ENCODE data around the gene POTEH. TPM values are rescaled to one million over a fixed set of nuclear protein-coding genes. Genes with fewer than 3 reads are reported as not detected.
"Not testable (repeated sequence)": the region's sequence is repeated elsewhere in the genome, so short reads cannot be mapped to it uniquely, and the experiment has no call there.

Gene POTEH
- not detected in 2 replicates for total RNA-seq (2014; rRNA removed; shearing (Covaris generic))

- not testable (repeated sequence) for H3K36me3 ChIP-seq (replicated peaks; ENCODE audit: control insufficient read depth, insufficient read depth, low read length); DNase-seq; H3K4me3 ChIP-seq (ENCODE audit: insufficient read depth, low read depth, low read length); H3K27me3 ChIP-seq (ENCODE audit: control insufficient read depth, insufficient read depth, low read length)
These were observed at the start of gene POTEH for GRCh38 chr22:15689749-15690125. Gene POTEH, plus strand, starts transcription at chr22:15690026. Its CDS starts 52 bp downstream, at chr22:15690078.

- H3K36me3 ChIP-seq (replicated peaks; ENCODE audit: control insufficient read depth, insufficient read depth, low read length); DNase-seq; H3K27me3 ChIP-seq (ENCODE audit: control insufficient read depth, insufficient read depth, low read length); H3K4me3 ChIP-seq (ENCODE audit: insufficient read depth, low read depth, low read length): not testable (repeated sequence)
These were observed 47.5 kb upstream of the POTEH start for GRCh38 chr22:15642288-15642861.

- H3K36me3 ChIP-seq (replicated peaks; ENCODE audit: control insufficient read depth, insufficient read depth, low read length); H3K27me3 ChIP-seq (ENCODE audit: control insufficient read depth, insufficient read depth, low read length); DNase-seq; H3K4me3 ChIP-seq (ENCODE audit: insufficient read depth, low read depth, low read length): not testable (repeated sequence)
These were observed 37.9 kb upstream of the POTEH start for GRCh38 chr22:15651954-15652353.

- H3K4me3 ChIP-seq (ENCODE audit: insufficient read depth, low read depth, low read length); H3K36me3 ChIP-seq (replicated peaks; ENCODE audit: control insufficient read depth, insufficient read depth, low read length); DNase-seq; H3K27me3 ChIP-seq (ENCODE audit: control insufficient read depth, insufficient read depth, low read length): not testable (repeated sequence)
These were observed 37.1 kb upstream of the POTEH start for GRCh38 chr22:15652738-15653137.

DNA sequence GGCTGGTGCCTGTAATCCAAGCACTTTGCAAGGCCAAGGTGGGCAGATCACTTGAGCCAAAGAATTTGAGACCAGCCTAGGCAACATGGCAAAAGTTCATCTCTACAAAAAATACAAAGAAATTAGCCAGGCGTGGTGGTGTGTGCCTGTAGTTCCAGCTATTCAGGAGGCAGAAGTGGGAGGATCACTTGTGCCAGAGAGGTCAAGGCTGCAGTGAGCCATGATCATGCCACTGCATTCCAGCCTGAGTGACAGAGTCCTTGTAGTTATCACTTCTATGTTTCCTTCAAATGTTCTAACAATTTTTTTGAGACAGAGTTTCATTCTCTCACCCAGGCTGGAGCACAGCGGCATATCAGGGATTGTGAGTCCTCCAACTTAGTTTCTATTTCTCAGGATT lies 36.6 kb upstream of the POTEH start:
- not testable (repeated sequence) for H3K36me3 ChIP-seq (replicated peaks; ENCODE audit: control insufficient read depth, insufficient read depth, low read length); H3K27me3 ChIP-seq (ENCODE audit: control insufficient read depth, insufficient read depth, low read length); H3K4me3 ChIP-seq (ENCODE audit: insufficient read depth, low read depth, low read length); DNase-seq

GRCh38 chr22:15661102-15661501 lies 28.7 kb upstream of the POTEH start:
- not testable (repeated sequence) for DNase-seq; H3K36me3 ChIP-seq (replicated peaks; ENCODE audit: control insufficient read depth, insufficient read depth, low read length); H3K27me3 ChIP-seq (ENCODE audit: control insufficient read depth, insufficient read depth, low read length); H3K4me3 ChIP-seq (ENCODE audit: insufficient read depth, low read depth, low read length)

- H3K4me3 ChIP-seq (ENCODE audit: insufficient read depth, low read depth, low read length); H3K27me3 ChIP-seq (ENCODE audit: control insufficient read depth, insufficient read depth, low read length); DNase-seq; H3K36me3 ChIP-seq (replicated peaks; ENCODE audit: control insufficient read depth, insufficient read depth, low read length): not testable (repeated sequence)
These were observed 25.1 kb upstream of the POTEH start for GRCh38 chr22:15664682-15665081.

GRCh38 chr22:15665478-15665877 lies 24.3 kb upstream of the POTEH start:
- H3K36me3 ChIP-seq (replicated peaks; ENCODE audit: control insufficient read depth, insufficient read depth, low read length); H3K4me3 ChIP-seq (ENCODE audit: insufficient read depth, low read depth, low read length); DNase-seq; H3K27me3 ChIP-seq (ENCODE audit: control insufficient read depth, insufficient read depth, low read length): not testable (repeated sequence)

DNA sequence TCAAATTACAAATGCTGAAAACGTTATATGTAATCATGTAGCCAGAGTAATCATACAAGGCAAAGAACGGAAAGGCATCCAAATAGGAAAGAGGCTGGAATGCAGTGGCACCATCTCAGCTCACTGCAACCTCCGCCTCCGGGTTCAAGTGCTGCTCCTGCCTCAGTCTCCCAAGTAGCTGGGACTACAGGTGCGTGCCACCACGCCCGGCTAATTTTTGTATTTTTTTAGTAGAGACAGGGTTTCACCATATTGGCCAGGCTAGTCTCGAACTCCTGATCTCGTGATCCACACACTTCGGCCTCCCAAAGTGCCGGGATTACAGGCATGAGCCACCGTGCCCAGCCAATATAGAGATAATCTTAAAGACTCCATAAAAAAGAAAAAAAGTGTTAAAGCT lies 20.4 kb upstream of the POTEH start:
- H3K27me3 ChIP-seq (ENCODE audit: control insufficient read depth, insufficient read depth, low read length); H3K4me3 ChIP-seq (ENCODE audit: insufficient read depth, low read depth, low read length); DNase-seq; H3K36me3 ChIP-seq (replicated peaks; ENCODE audit: control insufficient read depth, insufficient read depth, low read length): not testable (repeated sequence)

GRCh38 chr22:15679702-15680101 lies 10.1 kb upstream of the POTEH start:
- DNase-seq; H3K27me3 ChIP-seq (ENCODE audit: control insufficient read depth, insufficient read depth, low read length); H3K36me3 ChIP-seq (replicated peaks; ENCODE audit: control insufficient read depth, insufficient read depth, low read length); H3K4me3 ChIP-seq (ENCODE audit: insufficient read depth, low read depth, low read length): not testable (repeated sequence)

DNA sequence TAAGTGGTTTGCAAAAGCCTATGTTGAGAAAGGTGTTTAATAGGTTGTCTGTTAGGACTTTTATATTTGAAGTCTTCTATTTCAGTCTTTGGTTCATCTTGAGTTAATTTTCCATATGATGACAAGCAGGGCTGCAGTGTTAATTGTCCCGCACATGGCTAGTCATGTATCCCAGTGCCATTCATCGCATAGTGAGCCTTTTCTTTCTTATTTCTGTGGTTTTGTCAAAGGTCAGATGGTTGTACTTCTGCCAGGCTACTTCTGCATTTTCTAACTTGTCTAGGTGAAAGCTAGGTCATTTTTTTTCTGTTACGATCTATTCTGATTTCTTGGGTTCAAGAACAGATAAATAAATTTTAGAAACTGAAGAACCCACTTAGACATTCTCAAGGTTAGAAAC lies 5.7 kb upstream of the POTEH start:
- DNase-seq; H3K4me3 ChIP-seq (ENCODE audit: insufficient read depth, low read depth, low read length): not testable (repeated sequence)

DNA sequence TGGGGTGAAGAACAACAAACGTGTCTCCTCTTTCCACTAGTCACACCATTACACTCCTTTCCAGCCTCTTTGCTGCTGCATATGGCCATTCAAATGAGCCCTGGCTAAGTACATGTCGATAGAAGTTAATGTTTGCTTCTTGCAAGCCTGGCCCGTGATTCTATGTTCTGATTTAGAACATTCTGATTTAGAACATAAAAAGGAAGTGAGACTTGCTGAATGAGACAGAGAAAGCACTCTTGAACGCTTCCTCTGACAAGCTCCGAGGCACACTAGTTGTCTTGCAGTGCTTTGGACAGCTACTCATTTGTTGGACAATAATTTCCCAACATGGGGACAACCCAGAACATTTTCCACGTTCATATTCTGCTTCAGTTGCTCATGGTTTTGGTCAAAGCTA lies 5.1 kb upstream of the POTEH start:
- H3K36me3 ChIP-seq (replicated peaks; ENCODE audit: control insufficient read depth, insufficient read depth, low read length); H3K4me3 ChIP-seq (ENCODE audit: insufficient read depth, low read depth, low read length); DNase-seq; H3K27me3 ChIP-seq (ENCODE audit: control insufficient read depth, insufficient read depth, low read length): not testable (repeated sequence)

More for the DNA sequence above, 5.7 kb upstream of the POTEH start:
- not testable (repeated sequence) for H3K27me3 ChIP-seq (ENCODE audit: control insufficient read depth, insufficient read depth, low read length); H3K36me3 ChIP-seq (replicated peaks; ENCODE audit: control insufficient read depth, insufficient read depth, low read length)

DNA sequence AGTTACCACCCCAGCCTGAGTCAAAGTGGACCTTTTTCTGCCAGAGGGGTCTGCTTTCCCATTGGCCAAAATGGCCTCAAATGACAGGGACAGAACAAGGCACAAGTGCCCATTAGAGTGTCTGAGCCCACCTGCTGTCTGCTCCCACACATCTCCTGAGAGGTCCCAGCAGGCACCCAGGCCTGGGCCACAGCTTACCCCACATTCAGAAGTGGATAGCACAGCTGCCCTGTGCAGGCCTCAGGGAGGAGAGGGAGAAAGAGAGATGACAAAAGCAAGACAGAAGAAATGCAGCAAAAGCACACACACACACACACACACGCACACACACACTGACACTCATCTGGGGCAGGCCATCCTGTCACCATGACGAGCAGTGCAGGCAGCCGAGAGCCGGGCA lies 4.2 kb upstream of the POTEH start:
- not testable (repeated sequence) for H3K4me3 ChIP-seq (ENCODE audit: insufficient read depth, low read depth, low read length); DNase-seq; H3K36me3 ChIP-seq (replicated peaks; ENCODE audit: control insufficient read depth, insufficient read depth, low read length); H3K27me3 ChIP-seq (ENCODE audit: control insufficient read depth, insufficient read depth, low read length)

- H3K27me3 ChIP-seq (ENCODE audit: control insufficient read depth, insufficient read depth, low read length); H3K36me3 ChIP-seq (replicated peaks; ENCODE audit: control insufficient read depth, insufficient read depth, low read length); H3K4me3 ChIP-seq (ENCODE audit: insufficient read depth, low read depth, low read length); DNase-seq: not testable (repeated sequence)
These were observed 2.7 kb upstream of the POTEH start for GRCh38 chr22:15687086-15687485.

GRCh38 chr22:15687676-15688075 lies 2.1 kb upstream of the POTEH start:
- not testable (repeated sequence) for H3K4me3 ChIP-seq (ENCODE audit: insufficient read depth, low read depth, low read length); H3K27me3 ChIP-seq (ENCODE audit: control insufficient read depth, insufficient read depth, low read length); H3K36me3 ChIP-seq (replicated peaks; ENCODE audit: control insufficient read depth, insufficient read depth, low read length); DNase-seq

DNA sequence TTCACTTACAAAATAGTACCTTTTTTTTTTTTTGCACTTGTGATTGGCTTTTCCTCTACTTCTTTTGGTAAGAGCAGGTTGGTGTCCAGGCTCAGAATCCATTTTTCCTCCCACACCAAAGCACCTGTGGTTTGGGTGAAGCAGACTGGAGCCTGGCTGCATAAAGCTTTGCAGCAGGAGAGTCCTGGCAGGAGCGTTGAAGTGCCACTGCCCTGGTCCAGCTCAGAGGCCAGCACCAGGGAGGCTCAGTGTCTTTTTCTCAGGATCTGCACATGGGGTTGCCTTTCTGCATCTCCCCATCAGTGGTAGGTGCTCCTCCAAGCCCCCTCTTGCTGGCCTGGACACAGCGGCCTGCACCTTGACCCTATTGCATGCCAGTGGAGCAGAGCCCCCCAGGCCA lies 1.7 kb upstream of the POTEH start:
- DNase-seq; H3K4me3 ChIP-seq (ENCODE audit: insufficient read depth, low read depth, low read length); H3K36me3 ChIP-seq (replicated peaks; ENCODE audit: control insufficient read depth, insufficient read depth, low read length); H3K27me3 ChIP-seq (ENCODE audit: control insufficient read depth, insufficient read depth, low read length): not testable (repeated sequence)

Data from H7 (cell line).